Measurements from ENCODE around the gene FMOD.

Gene FMOD

DNA sequence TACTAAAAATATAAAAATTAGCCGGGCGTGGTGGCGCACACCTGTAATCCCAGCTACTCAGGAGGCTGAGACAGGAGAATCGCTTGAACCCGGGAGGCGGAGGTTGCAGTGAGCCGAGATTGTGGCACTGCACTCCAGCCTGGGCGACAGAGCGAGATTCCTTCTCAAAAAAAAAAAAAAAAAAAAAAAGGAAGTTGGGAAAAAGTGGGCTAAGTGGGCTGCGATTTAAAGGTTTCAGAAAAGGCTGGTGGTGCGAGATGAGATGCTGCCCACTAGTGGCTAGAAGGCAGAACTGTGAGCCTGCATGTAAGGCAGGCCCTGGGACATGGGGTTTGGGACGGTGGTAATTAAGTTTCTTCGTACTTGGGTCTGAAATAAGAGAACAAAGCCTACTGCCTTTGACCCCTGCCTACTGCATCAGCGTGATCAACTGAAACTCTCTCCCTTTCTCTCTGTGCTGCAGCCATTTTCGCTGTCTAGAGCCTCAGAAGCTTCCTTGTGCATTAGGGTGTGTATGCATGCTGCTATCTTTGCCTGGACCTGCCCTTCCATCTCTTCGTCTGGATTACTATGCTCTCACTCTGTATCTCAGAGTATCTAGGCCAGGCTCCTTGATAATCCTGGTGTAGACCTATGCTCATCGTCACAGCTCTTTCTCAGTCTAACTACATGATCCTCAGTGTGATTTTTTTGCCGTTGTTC lies 12.4 kb downstream of the FMOD start:
- no peaks in the 10 kb centered on the region for H3K36me3 ChIP-seq (ENCODE audit: control insufficient read depth, insufficient read depth, low read length)
- H3K27me3 ChIP-seq (ENCODE audit: control insufficient read depth, insufficient read depth, low read length): peaks cover 30% of the 10 kb centered on the region
- H3K4me1 ChIP-seq (ENCODE audit: control insufficient read depth, insufficient read depth, low read length): peaks cover 7% of the 10 kb centered on the region
- no peaks in the 10 kb centered on the region for H3K9me3 ChIP-seq (ENCODE audit: control insufficient read depth, insufficient read depth, low read length)
- no peak overlapping the region for H3K4me3 ChIP-seq (ENCODE audit: low read depth, low read length)
- no peak overlapping the region for H3K9ac ChIP-seq (ENCODE audit: low read depth, low read length)

GRCh38 chr1:203336097-203336496 lies 14.8 kb downstream of the FMOD start:
- Histone ChIP-seq H3K27me3 (ENCODE audit: control insufficient read depth, insufficient read depth, low read length) (peaks cover 29% of the 10 kb centered on the region), H3K9ac (ENCODE audit: low read depth, low read length) (no peak overlapping the region), H3K4me3 (ENCODE audit: low read depth, low read length) (no peak overlapping the region), H3K4me1 (ENCODE audit: control insufficient read depth, insufficient read depth, low read length) (peaks cover 5% of the 10 kb centered on the region), H3K9me3 (ENCODE audit: control insufficient read depth, insufficient read depth, low read length) (no peaks in the 10 kb centered on the region), H3K36me3 (ENCODE audit: control insufficient read depth, insufficient read depth, low read length) (no peaks in the 10 kb centered on the region)

DNA sequence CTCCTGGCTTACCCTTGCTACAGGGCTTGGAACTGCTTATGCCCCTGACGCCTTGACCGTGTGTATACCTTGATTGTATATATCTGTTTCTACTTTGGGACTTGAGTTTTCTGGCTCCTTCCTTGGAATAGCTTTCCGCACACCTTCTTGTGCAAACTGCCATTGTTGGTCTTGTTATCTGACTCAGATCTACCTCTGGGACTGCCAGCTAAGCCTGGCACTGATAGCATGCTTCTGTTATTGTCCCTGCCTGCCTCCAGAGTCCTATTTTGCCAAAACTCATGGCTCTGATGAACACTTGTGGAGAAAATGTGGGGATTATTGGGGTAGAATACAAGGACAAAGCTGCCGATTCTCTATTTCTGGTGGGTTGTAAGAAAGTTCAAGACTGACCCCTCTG lies 15.4 kb downstream of the FMOD start:
- H3K9me3 ChIP-seq (ENCODE audit: control insufficient read depth, insufficient read depth, low read length): no peaks in the 10 kb centered on the region
- no peaks in the 10 kb centered on the region for H3K36me3 ChIP-seq (ENCODE audit: control insufficient read depth, insufficient read depth, low read length)
- peaks cover 5% of the 10 kb centered on the region for H3K4me1 ChIP-seq (ENCODE audit: control insufficient read depth, insufficient read depth, low read length)
- no peak overlapping the region for H3K4me3 ChIP-seq (ENCODE audit: low read depth, low read length)
- no peak overlapping the region for H3K9ac ChIP-seq (ENCODE audit: low read depth, low read length)
- H3K27me3 ChIP-seq (ENCODE audit: control insufficient read depth, insufficient read depth, low read length): peaks cover 26% of the 10 kb centered on the region

GRCh38 chr1:203331224-203331623 lies 19.7 kb downstream of the FMOD start:
- peaks cover 53% of the 10 kb centered on the region for H3K27me3 ChIP-seq (ENCODE audit: control insufficient read depth, insufficient read depth, low read length)
- no peaks in the 10 kb centered on the region for H3K36me3 ChIP-seq (ENCODE audit: control insufficient read depth, insufficient read depth, low read length)
- H3K9me3 ChIP-seq (ENCODE audit: control insufficient read depth, insufficient read depth, low read length): no peaks in the 10 kb centered on the region
- H3K9ac ChIP-seq (ENCODE audit: low read depth, low read length): no peak overlapping the region
- H3K4me1 ChIP-seq (ENCODE audit: control insufficient read depth, insufficient read depth, low read length): peaks cover 20% of the 10 kb centered on the region
- no peak overlapping the region for H3K4me3 ChIP-seq (ENCODE audit: low read depth, low read length)

DNA sequence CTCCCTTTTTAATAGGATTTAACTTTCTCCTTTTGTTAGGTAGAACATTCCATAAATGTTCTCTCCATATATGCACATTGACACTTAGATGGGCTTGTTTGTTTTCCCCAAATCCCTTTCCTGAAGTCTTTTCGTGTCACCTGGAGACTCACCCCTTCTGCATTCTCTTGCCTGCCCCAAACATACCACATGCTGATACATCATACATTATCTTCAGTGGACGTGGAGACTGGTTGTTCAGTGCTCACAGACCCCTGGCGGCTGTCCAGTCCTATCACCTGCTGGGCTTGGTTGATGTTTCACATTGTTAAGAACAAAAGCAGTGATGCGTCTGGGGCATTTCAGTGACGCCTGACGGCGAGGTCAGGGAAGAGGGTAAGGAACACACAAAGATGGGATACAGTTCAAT lies 22.2 kb downstream of the FMOD start:
- no peaks in the 10 kb centered on the region for H3K9me3 ChIP-seq (ENCODE audit: control insufficient read depth, insufficient read depth, low read length)
- peaks cover 66% of the 10 kb centered on the region for H3K27me3 ChIP-seq (ENCODE audit: control insufficient read depth, insufficient read depth, low read length)
- H3K36me3 ChIP-seq (ENCODE audit: control insufficient read depth, insufficient read depth, low read length): no peaks in the 10 kb centered on the region
- peaks cover 37% of the 10 kb centered on the region for H3K4me1 ChIP-seq (ENCODE audit: control insufficient read depth, insufficient read depth, low read length)
- H3K9ac ChIP-seq (ENCODE audit: low read depth, low read length): no peak overlapping the region
- no peak overlapping the region for H3K4me3 ChIP-seq (ENCODE audit: low read depth, low read length)

GRCh38 chr1:203327684-203328457 lies 23.1 kb downstream of the FMOD start:
- Histone ChIP-seq H3K4me3 (ENCODE audit: low read depth, low read length) (peak overlapping the region; percentile 51), H3K4me1 (ENCODE audit: control insufficient read depth, insufficient read depth, low read length) (peaks cover 37% of the 10 kb centered on the region), H3K9me3 (ENCODE audit: control insufficient read depth, insufficient read depth, low read length) (no peaks in the 10 kb centered on the region), H3K27me3 (ENCODE audit: control insufficient read depth, insufficient read depth, low read length) (peaks cover 74% of the 10 kb centered on the region), H3K9ac (ENCODE audit: low read depth, low read length) (no peak overlapping the region), H3K36me3 (ENCODE audit: control insufficient read depth, insufficient read depth, low read length) (no peaks in the 10 kb centered on the region)

DNA sequence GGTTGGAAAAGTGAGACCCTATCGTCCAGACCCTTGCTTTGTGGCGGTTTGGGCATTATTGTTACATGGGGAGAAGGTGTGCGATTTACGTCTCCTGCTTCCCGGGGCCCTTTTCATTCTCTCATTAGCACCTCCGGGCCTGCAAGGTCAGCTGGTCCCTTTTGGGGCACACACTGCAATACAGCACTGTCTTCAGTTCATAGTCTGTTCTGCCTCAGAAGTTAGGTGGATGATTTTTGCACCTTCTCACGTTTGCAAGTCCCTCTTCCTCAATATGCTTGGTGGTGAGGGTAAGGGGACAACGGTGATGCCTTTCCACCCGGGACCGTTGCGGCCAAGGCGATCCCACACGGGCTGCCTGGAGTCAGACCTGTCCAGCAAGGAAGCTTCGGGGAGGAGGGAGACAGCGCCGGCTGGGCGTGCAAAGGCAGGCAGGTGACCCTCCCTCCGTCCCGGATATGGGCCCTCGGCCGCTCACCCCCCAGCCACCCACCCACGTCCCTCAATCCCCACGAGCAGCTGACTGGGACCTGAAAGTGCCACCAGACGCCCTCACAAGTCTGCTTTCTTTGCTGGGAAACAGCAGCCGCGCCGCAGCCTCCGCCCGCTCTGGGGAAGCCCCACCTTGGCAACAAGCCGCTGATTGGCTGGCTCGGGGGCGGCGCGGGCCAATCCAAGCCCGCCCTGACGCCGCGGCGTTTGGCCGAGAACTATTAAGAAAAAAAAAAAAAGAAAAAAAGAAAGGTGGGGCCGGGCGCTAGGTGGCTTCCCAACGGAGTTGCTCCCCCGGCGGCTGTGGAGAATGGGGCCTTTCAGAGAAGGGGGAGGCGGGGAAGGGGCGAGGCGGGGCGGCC lies 23.9 kb downstream of the FMOD start:
- no peaks in the 10 kb centered on the region for H3K36me3 ChIP-seq (ENCODE audit: control insufficient read depth, insufficient read depth, low read length)
- peaks cover 37% of the 10 kb centered on the region for H3K4me1 ChIP-seq (ENCODE audit: control insufficient read depth, insufficient read depth, low read length)
- peaks cover 82% of the 10 kb centered on the region for H3K27me3 ChIP-seq (ENCODE audit: control insufficient read depth, insufficient read depth, low read length)
- no peak overlapping the region for H3K9ac ChIP-seq (ENCODE audit: low read depth, low read length)
- H3K9me3 ChIP-seq (ENCODE audit: control insufficient read depth, insufficient read depth, low read length): no peaks in the 10 kb centered on the region
- H3K4me3 ChIP-seq (ENCODE audit: low read depth, low read length): peak overlapping the region; percentile 73

DNA sequence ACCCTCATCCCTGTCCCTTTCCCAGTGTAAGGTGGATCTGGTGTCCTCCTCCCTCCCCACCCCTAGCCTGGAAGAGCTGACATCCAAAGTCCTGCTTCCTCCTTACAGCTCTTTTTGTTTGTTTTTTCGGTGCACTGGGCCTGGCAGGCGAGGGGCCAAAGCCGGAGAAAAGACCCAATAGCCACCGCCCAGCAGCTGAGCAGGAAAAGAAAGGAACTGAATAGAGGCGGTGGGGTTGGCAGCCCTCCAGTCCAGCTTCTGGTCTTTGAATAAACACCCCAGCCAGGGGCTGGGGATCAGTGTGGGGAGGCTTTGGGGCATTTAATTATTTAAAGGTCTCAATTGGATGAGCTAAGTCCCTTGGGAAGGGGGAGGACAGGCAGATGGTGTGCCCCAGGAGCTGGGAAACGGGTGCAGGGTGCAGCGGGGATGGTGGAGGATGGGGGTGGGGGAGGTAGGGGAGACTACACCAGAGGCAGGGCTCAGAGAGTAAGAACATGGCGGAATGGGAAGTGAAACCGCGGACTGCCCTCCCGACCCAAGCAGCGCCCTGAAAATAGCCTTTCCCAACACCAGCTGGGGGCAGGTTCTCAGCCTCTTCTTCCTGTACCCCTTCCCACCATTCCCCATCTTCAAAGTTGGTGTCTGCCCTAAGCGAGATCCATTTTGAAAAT lies 25.4 kb downstream of the FMOD start:
- Histone ChIP-seq H3K9me3 (ENCODE audit: control insufficient read depth, insufficient read depth, low read length) (no peaks in the 10 kb centered on the region), H3K4me1 (ENCODE audit: control insufficient read depth, insufficient read depth, low read length) (peaks cover 41% of the 10 kb centered on the region), H3K4me3 (ENCODE audit: low read depth, low read length) (peak overlapping the region; percentile 32), H3K9ac (ENCODE audit: low read depth, low read length) (no peak overlapping the region), H3K27me3 (ENCODE audit: control insufficient read depth, insufficient read depth, low read length) (peaks cover 84% of the 10 kb centered on the region), H3K36me3 (ENCODE audit: control insufficient read depth, insufficient read depth, low read length) (no peaks in the 10 kb centered on the region)

GRCh38 chr1:203325026-203325417 lies 25.9 kb downstream of the FMOD start:
- no peaks in the 10 kb centered on the region for H3K9me3 ChIP-seq (ENCODE audit: control insufficient read depth, insufficient read depth, low read length)
- peak overlapping the region; percentile 28 for H3K4me3 ChIP-seq (ENCODE audit: low read depth, low read length)
- H3K36me3 ChIP-seq (ENCODE audit: control insufficient read depth, insufficient read depth, low read length): no peaks in the 10 kb centered on the region
- peaks cover 43% of the 10 kb centered on the region for H3K4me1 ChIP-seq (ENCODE audit: control insufficient read depth, insufficient read depth, low read length)
- H3K9ac ChIP-seq (ENCODE audit: low read depth, low read length): no peak overlapping the region
- H3K27me3 ChIP-seq (ENCODE audit: control insufficient read depth, insufficient read depth, low read length): peaks cover 84% of the 10 kb centered on the region

DNA sequence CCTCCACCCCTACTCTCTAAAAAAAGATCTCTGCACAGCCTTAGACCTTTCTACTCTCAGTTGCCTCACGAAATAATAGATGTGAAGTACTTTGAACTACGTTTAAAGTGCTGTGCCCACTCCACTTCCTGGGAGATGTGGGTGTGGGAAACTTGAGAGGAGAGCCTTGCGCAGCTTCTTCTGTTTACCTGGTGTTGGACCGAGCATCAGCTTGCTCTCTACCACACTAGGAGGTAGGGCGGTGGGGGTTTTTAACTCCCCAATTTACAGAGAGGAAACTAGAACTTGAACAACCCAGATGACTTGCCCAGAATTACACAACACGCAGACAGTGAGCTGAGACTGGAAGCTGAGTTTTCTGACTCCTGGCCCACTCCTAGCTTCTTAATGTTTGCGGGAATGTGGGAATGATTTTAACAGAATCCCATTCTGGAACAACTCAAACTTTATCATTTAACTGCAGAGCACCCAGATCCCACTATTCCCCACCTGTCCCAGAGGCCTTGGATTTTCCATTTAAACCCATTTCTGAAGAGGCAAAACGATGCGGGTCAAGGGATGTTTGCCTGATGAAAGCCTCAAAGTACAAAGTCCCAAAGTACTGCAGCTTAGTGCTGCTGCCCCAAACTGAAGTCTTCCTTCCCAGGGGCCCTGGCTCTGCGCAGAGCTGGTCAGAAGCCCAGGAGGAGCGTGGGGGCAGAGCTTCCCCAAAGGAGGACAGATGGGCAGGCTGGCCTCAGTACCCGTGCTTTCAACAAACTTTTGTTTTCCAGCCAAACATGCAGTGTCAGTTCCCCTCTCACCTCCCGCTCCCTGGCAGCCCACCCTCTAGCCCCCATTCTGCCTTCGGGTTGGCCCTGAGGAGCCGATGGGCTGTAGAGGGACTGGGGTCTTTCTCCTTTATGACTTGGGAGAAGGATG lies 26.6 kb downstream of the FMOD start:
- Histone ChIP-seq H3K4me3 (ENCODE audit: low read depth, low read length) (peak overlapping the region; percentile 28), H3K36me3 (ENCODE audit: control insufficient read depth, insufficient read depth, low read length) (no peaks in the 10 kb centered on the region), H3K9me3 (ENCODE audit: control insufficient read depth, insufficient read depth, low read length) (no peaks in the 10 kb centered on the region), H3K4me1 (ENCODE audit: control insufficient read depth, insufficient read depth, low read length) (peaks cover 43% of the 10 kb centered on the region), H3K27me3 (ENCODE audit: control insufficient read depth, insufficient read depth, low read length) (peaks cover 85% of the 10 kb centered on the region), H3K9ac (ENCODE audit: low read depth, low read length) (no peak overlapping the region)

Measured in iPS-15b (cell line).